SU-DHL-6 (cell line): ENCODE measurements around the gene AKAP1.

ENCODE experiments used
- H2AFZ ChIP-seq: fragments of 200-600 bp; sonication (generic); 2 replicates; pipeline ENCODE4 v1.6.1; 2014; ENCODE audit warnings: low read depth, mild to moderate bottlenecking, moderate library complexity, mixed read lengths, antibody characterized with exemption, low read length; ENCODE audit not compliant: severe bottlenecking
- H3F3A ChIP-seq: fragments of 200-600 bp; shearing (Covaris generic); 2 replicates; pipeline ENCODE4 v1.6.0; 2016; ENCODE audit warnings: antibody characterized with exemption, mild to moderate bottlenecking; ENCODE audit not compliant: insufficient read depth
- H3K27ac ChIP-seq: fragments of 200-600 bp; sonication (generic); 2 replicates; pipeline ENCODE4 v1.5.1; 2016; ENCODE audit warnings: low read depth, mild to moderate bottlenecking, low read length, moderate library complexity, mixed read lengths
- H3K27me3 ChIP-seq: fragments of 200-600 bp; sonication (generic), shearing (Covaris generic); 2 replicates; pipeline ENCODE4 v1.6.0; 2014; ENCODE audit warnings: mild to moderate bottlenecking, low read length
- H3K36me3 ChIP-seq: fragments of 200-600 bp; sonication (generic); 2 replicates; pipeline ENCODE4 v1.6.1; 2014; ENCODE audit warnings: mild to moderate bottlenecking, low read length, mixed read lengths
- H3K4me2 ChIP-seq: fragments of 300-600, 200-600 bp; shearing (Covaris generic), sonication (generic); 2 replicates; pipeline ENCODE4 v1.6.0; 2014; ENCODE audit warnings: low read length, low read depth, mild to moderate bottlenecking; ENCODE audit not compliant: poor library complexity, severe bottlenecking
- H3K4me3 ChIP-seq: fragments of 200-600 bp; sonication (generic); 2 replicates; pipeline ENCODE4 v1.5.1; 2014; ENCODE audit warnings: antibody characterized with exemption, low read length, mild to moderate bottlenecking, mixed read lengths; ENCODE audit not compliant: insufficient read depth, poor library complexity, severe bottlenecking
- H3K79me2 ChIP-seq: fragments of 200-600 bp; sonication (generic); 2 replicates; pipeline ENCODE4 v1.6.1; 2014; ENCODE audit warnings: mild to moderate bottlenecking, low read length, moderate library complexity; ENCODE audit not compliant: insufficient read depth
- H3K9ac ChIP-seq: fragments of 200-600 bp; sonication (generic); 2 replicates; pipeline ENCODE4 v1.7.0; 2014; ENCODE audit warnings: mild to moderate bottlenecking, low read length
- H3K9me2 ChIP-seq: fragments of 200-600 bp; sonication (generic); replicated peaks from 2 replicates; pipeline ENCODE4 v1.6.1; 2014; ENCODE audit warnings: low read length; ENCODE audit not compliant: insufficient read depth
- H3K9me3 ChIP-seq: fragments of 200-600 bp; sonication (generic); 2 replicates; pipeline ENCODE4 v1.6.1; 2014; ENCODE audit warnings: low read length, mixed read lengths; ENCODE audit not compliant: insufficient read depth
- H4K20me1 ChIP-seq: fragments of 200-600 bp; sonication (generic); 2 replicates; pipeline ENCODE4 v1.6.1; 2014; ENCODE audit warnings: low read depth, mild to moderate bottlenecking, antibody characterized with exemption, low read length, moderate library complexity, mixed read lengths
- EZH2phosphoT487 ChIP-seq: fragments of 200-600 bp; sonication (generic), shearing (Covaris generic); conservative IDR thresholded peaks from 2 replicates; pipeline ENCODE4 v1.6.1; 2018; ENCODE audit warnings: mild to moderate bottlenecking, antibody characterized with exemption, low read length, moderate library complexity, mixed read lengths
- TF ChIP-seq, protein P1 (sequence below): fragments of 200-600 bp; sonication (generic); IDR thresholded peaks from one replicate; pipeline ENCODE4 v1.5.1; 2017; ENCODE audit warnings: antibody characterized with exemption, mild to moderate bottlenecking, low read length, moderate library complexity; ENCODE audit not compliant: insufficient read depth, poor library complexity, severe bottlenecking

Gene AKAP1

DNA sequence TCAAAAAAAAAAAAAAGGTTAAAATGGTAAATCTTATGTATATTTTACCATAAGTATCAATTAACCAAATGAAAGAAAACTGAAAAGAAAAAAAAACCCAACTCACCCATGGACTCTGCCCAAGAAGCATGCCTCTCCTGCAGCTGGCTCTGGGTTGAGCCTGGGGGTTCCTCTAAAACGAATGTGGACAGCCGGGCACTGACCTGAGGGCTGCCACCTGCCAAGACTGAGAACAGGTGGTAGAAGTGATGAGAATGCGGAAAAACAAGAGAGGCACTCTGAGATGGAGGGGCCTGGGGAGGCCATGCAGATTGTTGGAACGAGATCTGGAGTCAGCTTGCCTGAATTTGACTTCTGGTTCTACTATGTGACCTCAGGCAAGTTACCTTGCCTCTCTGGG is 85.8 kb downstream of the AKAP1 start:
- TF ChIP-seq EZH2phosphoT487: no peak
- TF ChIP-seq, protein P1, sequence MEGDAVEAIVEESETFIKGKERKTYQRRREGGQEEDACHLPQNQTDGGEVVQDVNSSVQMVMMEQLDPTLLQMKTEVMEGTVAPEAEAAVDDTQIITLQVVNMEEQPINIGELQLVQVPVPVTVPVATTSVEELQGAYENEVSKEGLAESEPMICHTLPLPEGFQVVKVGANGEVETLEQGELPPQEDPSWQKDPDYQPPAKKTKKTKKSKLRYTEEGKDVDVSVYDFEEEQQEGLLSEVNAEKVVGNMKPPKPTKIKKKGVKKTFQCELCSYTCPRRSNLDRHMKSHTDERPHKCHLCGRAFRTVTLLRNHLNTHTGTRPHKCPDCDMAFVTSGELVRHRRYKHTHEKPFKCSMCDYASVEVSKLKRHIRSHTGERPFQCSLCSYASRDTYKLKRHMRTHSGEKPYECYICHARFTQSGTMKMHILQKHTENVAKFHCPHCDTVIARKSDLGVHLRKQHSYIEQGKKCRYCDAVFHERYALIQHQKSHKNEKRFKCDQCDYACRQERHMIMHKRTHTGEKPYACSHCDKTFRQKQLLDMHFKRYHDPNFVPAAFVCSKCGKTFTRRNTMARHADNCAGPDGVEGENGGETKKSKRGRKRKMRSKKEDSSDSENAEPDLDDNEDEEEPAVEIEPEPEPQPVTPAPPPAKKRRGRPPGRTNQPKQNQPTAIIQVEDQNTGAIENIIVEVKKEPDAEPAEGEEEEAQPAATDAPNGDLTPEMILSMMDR: no peak
- Histone ChIP-seq H3K27me3 (no peaks in the 10 kb centered on the region; the same call in 1 of the 2 replicates), H3K36me3 (no peaks in the 10 kb centered on the region), H3K9me2 (no peaks in the 10 kb centered on the region), H3F3A (no peaks in the 10 kb centered on the region), H3K27ac (no peak overlapping the region), H3K9me3 (no peaks in the 10 kb centered on the region), H4K20me1 (no peaks in the 10 kb centered on the region), H3K4me2 (no peak overlapping the region), H3K4me3 (no peak overlapping the region), H3K79me2 (no peaks in the 10 kb centered on the region), H2AFZ (no peak overlapping the region), H3K9ac (no peak overlapping the region)
